Heart right ventricle (tissue), 16 donors: Measurements from ENCODE around the gene PRKCD. TPM values are rescaled to one million over a fixed set of nuclear protein-coding genes. Genes with fewer than 3 reads are reported as not detected.
A peak's percentile ranks its signal among the peaks of the same experiment; 100 is the strongest.

Experiments used
- ATAC-seq, 8 donors: fragments of 200-7000 bp; cut with Tn5 transposase; one replicate each; pipeline ENCODE4 v1.9.1; 2020; ENCODE audit warnings: mild to moderate bottlenecking in 8 of 8, moderate library complexity in 8 of 8, moderate number of reproducible peaks in 1 of 8
- DNase-seq, 2 donors: peaks; one replicate each; pipeline ENCODE4 v3.0.0-alpha.2; 2020
- H3K27ac ChIP-seq, 10 donors: fragments of 200-600 bp; sonication (generic) in 2 of 10; one replicate each; pipeline versions ENCODE4 v1.5.0 to v1.8.0; 2020 to 2022; ENCODE audit warnings: mild to moderate bottlenecking in 3 of 10
- H3K27me3 ChIP-seq, 7 donors: fragments of 200-600 bp; one replicate each; pipeline ENCODE4 v1.8.0; 2021 to 2022; ENCODE audit warnings: mild to moderate bottlenecking in 2 of 7
- H3K36me3 ChIP-seq, 9 donors: fragments of 200-600 bp; sonication (generic) in 1 of 9; one replicate each; pipeline versions ENCODE4 v1.5.0 to v1.8.0; 2020 to 2022; ENCODE audit warnings: mild to moderate bottlenecking in 2 of 9
- H3K4me1 ChIP-seq, 9 donors: fragments of 200-600 bp; sonication (generic) in 1 of 9; one replicate each; pipeline versions ENCODE4 v1.5.0 to v1.8.0; 2020 to 2022; ENCODE audit warnings: mild to moderate bottlenecking in 4 of 9
- H3K4me3 ChIP-seq, 10 donors: fragments of 200-600 bp; sonication (generic) in 2 of 10; one replicate each; pipeline versions ENCODE4 v1.5.0 to v1.8.0; 2020 to 2022; ENCODE audit warnings: mild to moderate bottlenecking in 7 of 10, moderate library complexity in 2 of 10
- H3K9me3 ChIP-seq, 11 donors: fragments of 200-600 bp in 10 of 11; sonication (generic) in 2 of 11; one replicate each; pipeline versions ENCODE4 v1.5.0 to v1.8.0; 2013 to 2022; ENCODE audit warnings: mild to moderate bottlenecking in 2 of 11, control low read depth in 1 of 11, moderate library complexity in 1 of 11
- WGBS, 2 donors: extraction: QIAGEN DNeasy Blood & Tissue Kit; methylation state at CpG; one replicate each; pipeline ENCODE4 v1.1.7; 2013; ENCODE audit warnings: inconsistent platforms in 1 of 2; 5-methylcytosine and 5-hydroxymethylcytosine counted together
- intact Hi-C, 10 donors: fragments of 100-400 bp; cut with DNase I; formaldehyde crosslinking; loops; one replicate each; pipeline versions ENCODE4 v1.11.1 to v1.14.2; 2022
- polyA plus RNA-seq, 2 donors: library from polyadenylated mRNA; stranded (reverse); fragments of 200-250 nt; gene quantifications; one replicate each; pipeline ENCODE4 v1.2.3, GENCODE V29; 2013
- total RNA-seq, 10 donors: library from RNA; stranded (reverse); fragmentation: NEBNext Ultra II Directional in 3 of 10; extraction: Animal tissue kit (Norgen Biotek cat#: 25700) in 3 of 10; gene quantifications; one replicate each; pipeline versions ENCODE4 v1.2.1 to v1.2.4, GENCODE V29; 2021 to 2023
- TF ChIP-seq, protein P1 (sequence below), 9 donors: fragments of 200-600 bp; sonication (generic) in 2 of 9; IDR thresholded peaks; one replicate each; pipeline versions ENCODE4 v1.5.0 to v1.8.0; 2021 to 2022; ENCODE audit warnings: antibody characterized with exemption in 9 of 9, mild to moderate bottlenecking in 5 of 9, moderate library complexity in 1 of 9
- donor health status: Arrhythmogenic right ventricular cardiomyopathy.
- donor health status: ischemic (EF 13 %, LVEDD 7.1; RV severe dilation, severe dysfunction).
- donor health status: healthy with polysubstance abuse.
- donor health status: DM: no; HTN: yes; CAD: no.
- donor health status: DM: no; HTN: no; CAD: no.
- donor health status: ischemic (EF 25% LVEDD 6.9; RV normal size, moderate dysfunction).
- donor health status: ischemic (EF 25% LVEDD 5.7; RV mildly dilated, moderate dysfunction).
- donor health status: healthy.
- donor health status: DM: yes; HTN: yes; CAD: no.
- donor health status: Ischemic cardiomyopathy.
- donor health status: ischemic (EF 35%, LVEDD 5.7; RV mildly dilated, moderate dysfunction).
- donor health status: nonischemic (EF 11% LVEDD 7.7; RV severe dilation, severe dysfunction).
- donor health status: DM: yes; HTN: yes; CAD: no.
- donor health status: PGD.
- donor health status: ischemic (EF 29% LVEDD 5.4; RV normal size, mild dysfunction).
- donor health status: nonischemic (EF 23%, LVEDD 6.1; RV moderate dilation, normal function).

Gene PRKCD
- total and polyA plus RNA-seq, 12 donors: 6.6 to 28.3 (median 8.3) TPM

DNA sequence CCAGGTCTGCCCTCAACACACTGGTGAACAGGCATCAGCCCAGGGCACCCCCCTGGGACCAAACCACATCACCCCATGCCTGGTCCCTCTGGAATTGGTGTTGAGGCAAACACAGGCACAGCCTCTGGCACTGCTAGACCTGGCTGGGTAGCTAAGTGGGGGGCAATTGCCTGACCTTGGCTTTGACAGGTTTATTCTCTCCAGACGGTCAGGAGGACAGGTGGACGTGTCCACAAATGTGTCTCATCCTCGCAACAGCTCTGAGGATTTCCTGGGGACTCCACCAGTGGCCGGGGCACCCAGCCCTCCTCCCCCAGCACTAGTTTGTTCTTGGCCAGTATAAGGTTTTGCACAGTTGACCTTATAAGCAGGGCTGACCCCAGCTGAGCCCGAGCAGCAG is 63.5 kb downstream of the PRKCD start:
- H3K4me3 ChIP-seq: no peak overlapping the region
- TF ChIP-seq, protein P1, sequence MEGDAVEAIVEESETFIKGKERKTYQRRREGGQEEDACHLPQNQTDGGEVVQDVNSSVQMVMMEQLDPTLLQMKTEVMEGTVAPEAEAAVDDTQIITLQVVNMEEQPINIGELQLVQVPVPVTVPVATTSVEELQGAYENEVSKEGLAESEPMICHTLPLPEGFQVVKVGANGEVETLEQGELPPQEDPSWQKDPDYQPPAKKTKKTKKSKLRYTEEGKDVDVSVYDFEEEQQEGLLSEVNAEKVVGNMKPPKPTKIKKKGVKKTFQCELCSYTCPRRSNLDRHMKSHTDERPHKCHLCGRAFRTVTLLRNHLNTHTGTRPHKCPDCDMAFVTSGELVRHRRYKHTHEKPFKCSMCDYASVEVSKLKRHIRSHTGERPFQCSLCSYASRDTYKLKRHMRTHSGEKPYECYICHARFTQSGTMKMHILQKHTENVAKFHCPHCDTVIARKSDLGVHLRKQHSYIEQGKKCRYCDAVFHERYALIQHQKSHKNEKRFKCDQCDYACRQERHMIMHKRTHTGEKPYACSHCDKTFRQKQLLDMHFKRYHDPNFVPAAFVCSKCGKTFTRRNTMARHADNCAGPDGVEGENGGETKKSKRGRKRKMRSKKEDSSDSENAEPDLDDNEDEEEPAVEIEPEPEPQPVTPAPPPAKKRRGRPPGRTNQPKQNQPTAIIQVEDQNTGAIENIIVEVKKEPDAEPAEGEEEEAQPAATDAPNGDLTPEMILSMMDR (IDR thresholded peaks at IDR 0.05): no peak
- H3K4me1 ChIP-seq: peaks cover 0 to 7% (median 0%) of the 10 kb centered on the region in 9 donors
- no peaks in the 10 kb centered on the region for H3K27me3 ChIP-seq
- 80 to 87% methylated on average over 5 of the region's 5 CpGs for WGBS, 2 donors
- DNase-seq (no peak), ATAC-seq (no peak)
- H3K27ac ChIP-seq: peak overlapping the region in 1 of 10 donors; percentile 16
- H3K9me3 ChIP-seq: no peaks in the 10 kb centered on the region
- H3K36me3 ChIP-seq: peaks cover under 1 to 74% (median 46%) of the 10 kb centered on the region in 9 donors
- intact Hi-C loops: loop anchor here in 3 of 10 donors (5.0 to 10.0 kb wide), 3 partner anchors 480 to 490 kb away; no protein-coding TSS in a partner anchor

DNA sequence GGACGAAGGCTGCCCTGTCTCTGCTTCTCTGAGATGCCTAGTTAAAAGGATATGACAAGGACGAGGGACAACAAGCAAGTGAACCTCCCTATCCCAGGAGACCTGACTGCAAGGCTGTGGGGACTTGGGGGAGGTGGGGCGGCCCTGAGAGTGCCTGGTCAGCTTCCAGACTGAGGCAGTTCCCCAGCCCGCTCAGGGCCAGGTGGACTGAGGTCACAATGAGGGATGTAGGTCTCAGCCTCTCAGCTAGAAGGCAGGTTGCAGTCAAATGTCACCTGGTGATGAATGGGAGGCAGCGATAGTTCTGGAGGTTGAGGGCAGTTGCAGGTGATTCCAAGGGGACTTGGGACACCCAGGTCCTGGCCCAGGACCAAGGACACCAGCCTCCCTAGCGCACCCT is 64.2 kb downstream of the PRKCD start:
- no peak overlapping the region for H3K27ac ChIP-seq
- H3K4me1 ChIP-seq: peaks cover 0 to under 1% (median 0%) of the 10 kb centered on the region in 9 donors
- peaks cover 5 to 81% (median 52%) of the 10 kb centered on the region in 9 donors for H3K36me3 ChIP-seq
- no peak overlapping the region for H3K4me3 ChIP-seq
- 82 to 85% methylated on average over 6 of the region's 6 CpGs for WGBS, 2 donors
- intact Hi-C loops: loop anchor here in 2 of 10 donors (10.0 kb wide), 2 partner anchors 480 to 490 kb away; no protein-coding TSS in a partner anchor
- DNase-seq (no peak), ATAC-seq (no peak)
- H3K9me3 ChIP-seq: no peaks in the 10 kb centered on the region
- H3K27me3 ChIP-seq: no peaks in the 10 kb centered on the region
- TF ChIP-seq, protein P1 (IDR thresholded peaks at IDR 0.05): no peak

DNA sequence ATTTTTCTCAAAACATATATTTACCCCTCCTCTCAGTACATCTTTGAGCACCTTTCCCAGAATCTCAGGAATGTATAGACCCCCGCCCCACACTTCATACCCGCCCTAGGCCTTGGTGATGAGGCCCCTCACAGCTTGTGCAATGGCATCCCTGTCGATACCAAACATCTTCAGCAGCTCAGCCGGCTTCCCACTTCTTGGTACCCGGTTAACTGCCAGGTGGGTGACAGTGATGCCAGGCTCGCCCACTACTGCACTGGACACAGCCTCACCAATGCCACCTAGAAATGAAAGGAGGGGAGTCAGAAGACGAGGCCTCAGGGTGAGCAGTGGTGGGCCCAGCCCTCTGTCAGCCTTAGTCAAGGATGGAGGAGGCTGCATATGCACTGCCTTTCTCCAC is 64.6 kb downstream of the PRKCD start:
- DNase-seq: no peak
- Histone ChIP-seq H3K4me3 (no peak overlapping the region), H3K27me3 (no peaks in the 10 kb centered on the region), H3K4me1 (no peaks in the 10 kb centered on the region), H3K27ac (no peak overlapping the region), H3K9me3 (no peaks in the 10 kb centered on the region), H3K36me3 (peaks cover 5 to 85% (median 55%) of the 10 kb centered on the region in 9 donors)
- intact Hi-C loops: loop anchor here in 2 of 10 donors (10.0 kb wide), 2 partner anchors 479 to 489 kb away; no protein-coding TSS in a partner anchor
- no peak for ATAC-seq
- 88 to 94% methylated on average over 7 of the region's 7 CpGs for WGBS, 2 donors
- TF ChIP-seq, protein P1 (IDR thresholded peaks at IDR 0.05): no peak

DNA sequence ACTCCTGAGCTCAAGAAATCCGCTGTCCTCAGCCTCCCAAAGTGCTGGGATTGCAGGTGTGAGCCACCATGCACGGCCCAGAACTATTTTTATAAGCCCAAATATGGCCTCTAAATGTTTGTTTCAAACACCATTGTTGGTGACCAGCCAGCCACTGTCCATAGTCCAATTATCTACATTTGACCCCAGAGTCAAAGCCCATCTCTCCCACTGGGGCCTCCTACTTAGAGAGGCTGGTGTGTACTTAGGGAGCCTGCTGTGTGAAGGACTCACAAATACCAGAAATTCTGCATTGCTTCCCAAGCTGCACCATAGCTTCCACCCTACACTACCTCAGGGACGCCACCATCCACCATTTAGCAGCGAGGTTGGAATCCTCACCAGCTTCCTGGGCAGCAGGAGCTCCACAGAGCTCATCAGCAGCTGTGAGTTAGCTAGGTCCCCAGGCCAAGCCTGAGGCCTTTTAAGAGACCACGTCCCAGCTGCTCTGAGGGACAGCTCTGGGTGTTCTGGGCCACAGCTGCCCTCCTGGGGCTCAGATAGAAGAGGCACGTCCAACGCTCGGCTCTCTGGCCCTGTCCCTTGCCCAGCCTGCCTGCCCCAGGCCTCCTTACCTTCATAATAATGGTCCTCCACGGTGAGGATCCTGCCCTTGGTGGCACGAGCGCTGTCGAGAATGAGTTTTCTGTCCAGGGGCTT is 65.3 kb downstream of the PRKCD start:
- Histone ChIP-seq H3K36me3 (peaks cover 5 to 92% (median 61%) of the 10 kb centered on the region in 9 donors), H3K27me3 (no peaks in the 10 kb centered on the region), H3K4me1 (no peaks in the 10 kb centered on the region), H3K9me3 (no peaks in the 10 kb centered on the region), H3K4me3 (no peak overlapping the region), H3K27ac (no peak overlapping the region)
- TF ChIP-seq, protein P1 (IDR thresholded peaks at IDR 0.05): no peak
- WGBS, 2 donors: 86 to 93% methylated on average over 12 of the region's 12 CpGs
- intact Hi-C loops: loop anchor here in 2 of 10 donors (10.0 kb wide), 2 partner anchors 479 to 489 kb away; no protein-coding TSS in a partner anchor
- ATAC-seq: no peak
- no peak for DNase-seq
